B cell (primary cell): ENCODE measurements around the gene YTHDC1. TPM values are rescaled to one million over a fixed set of nuclear protein-coding genes. Genes with fewer than 3 reads are reported as not detected.
A peak's percentile ranks its signal among the peaks of the same experiment; 100 is the strongest.

ENCODE experiments used
- ATAC-seq: fragments of 200-7000 bp; cut with Tn5 transposase; one replicate; pipeline ENCODE4 v1.10.0; 2021; ENCODE audit warnings: low read depth, mild to moderate bottlenecking, moderate number of reproducible peaks, moderate library complexity
- CTCF ChIA-PET: fragments of 350-600 bp; sonication (Branson Sonifier 250); formaldehyde crosslinking; loops from one replicate; lab custom pipeline; 2021; ENCODE audit warnings: antibody characterized with exemption, inconsistent platforms; lab: Charles Lee
- POLR2A ChIA-PET: fragments of 350-600 bp; sonication (Branson Sonifier 250); formaldehyde crosslinking; loops from one replicate; lab custom pipeline; 2021; ENCODE audit warnings: antibody characterized with exemption; lab: Charles Lee
- DNase-seq: peaks from one replicate; pipeline ENCODE4 v3.0.0; 2013
- H2AFZ ChIP-seq: 2 replicates; pipeline ENCODE4 v1.6.1; 2012; ENCODE audit warnings: mild to moderate bottlenecking, low read depth, low read length; ENCODE audit not compliant: insufficient read depth, poor library complexity, severe bottlenecking
- H3K27ac ChIP-seq, 2 donors: 1 replicate in 1 of 2; 2 replicates in 1 of 2; pipeline ENCODE4 v1.5.1; 2012 to 2013; ENCODE audit warnings: low read length in 2 of 2, mild to moderate bottlenecking in 2 of 2, moderate library complexity in 1 of 2
- H3K27me3 ChIP-seq, 4 experiments: fragments of 200-600 bp in 1 of 4; sonication (generic) in 1 of 4; replicated peaks in 1 of 4; 1 replicate in 2 of 4; 2 replicates in 2 of 4; pipeline versions ENCODE4 v1.6.1 to v1.7.0; 2013 to 2016; ENCODE audit warnings: low read length in 3 of 4, mild to moderate bottlenecking in 2 of 4, mixed read lengths in 1 of 4, moderate library complexity in 1 of 4; ENCODE audit not compliant: insufficient read depth in 4 of 4, control insufficient read depth in 3 of 4; ENCODE audit errors: control extremely low read depth in 1 of 4
- H3K36me3 ChIP-seq, 2 experiments: replicated peaks in 1 of 2; 1 replicate in 1 of 2; 2 replicates in 1 of 2; pipeline versions ENCODE4 v1.6.1 to v1.7.1; 2013; ENCODE audit warnings: low read length in 1 of 2; ENCODE audit not compliant: insufficient read depth in 2 of 2, control insufficient read depth in 1 of 2; ENCODE audit errors: control extremely low read depth in 1 of 2, extremely low read depth in 1 of 2
- H3K4me1 ChIP-seq, 2 donors: fragments of 200-600 bp in 1 of 2; sonication (generic) in 1 of 2; 1 replicate in 1 of 2; 2 replicates in 1 of 2; pipeline versions ENCODE4 v1.5.1 to v1.6.1; 2013 to 2017; ENCODE audit warnings: low read length in 2 of 2; ENCODE audit not compliant: control insufficient read depth in 2 of 2, insufficient read depth in 2 of 2
- H3K4me2 ChIP-seq: replicated peaks from 2 replicates; pipeline ENCODE3; 2012; ENCODE audit warnings: mild to moderate bottlenecking, low read depth, low read length; ENCODE audit not compliant: poor library complexity, severe bottlenecking
- H3K4me3 ChIP-seq, 5 experiments: fragments of 200-600 bp in 1 of 5; sonication (generic) in 1 of 5; 1 replicate in 3 of 5; 2 replicates in 2 of 5; pipeline versions ENCODE4 v1.5.1 to v1.7.0; 2011 to 2016; ENCODE audit warnings: low read length in 4 of 5, mild to moderate bottlenecking in 4 of 5, low read depth in 2 of 5, control low read depth in 1 of 5, moderate library complexity in 1 of 5; ENCODE audit not compliant: insufficient read depth in 1 of 5; ENCODE audit errors: control extremely low read depth in 1 of 5, extremely low read depth in 1 of 5
- H3K79me2 ChIP-seq: fragments of 200-600 bp; sonication (generic); one replicate; pipeline ENCODE4 v1.6.0; 2016; ENCODE audit warnings: low read length; ENCODE audit not compliant: control insufficient read depth, insufficient read depth
- H3K9ac ChIP-seq: fragments of 200-600 bp; sonication (generic); 2 replicates; pipeline ENCODE4 v1.6.1; 2017; ENCODE audit warnings: mild to moderate bottlenecking, low read length, moderate library complexity
- H3K9me3 ChIP-seq, 3 donors: one replicate each; pipeline versions ENCODE4 v1.6.1 to v1.7.1; 2013; ENCODE audit warnings: low read length in 2 of 3; ENCODE audit not compliant: control insufficient read depth in 2 of 3, insufficient read depth in 1 of 3; ENCODE audit errors: control extremely low read depth in 1 of 3
- H4K20me1 ChIP-seq: 2 replicates; pipeline ENCODE4 v1.6.0; 2012; ENCODE audit warnings: mild to moderate bottlenecking, low read length; ENCODE audit not compliant: insufficient read depth, control insufficient read depth, poor library complexity, severe bottlenecking
- H3K27ac Mint-ChIP-seq: one replicate; pipeline ENCODE4 v1.8.0; 2021; ENCODE audit warnings: mixed read lengths
- H3K27me3 Mint-ChIP-seq: one replicate; pipeline ENCODE4 v1.8.0; 2021; ENCODE audit warnings: mixed read lengths
- H3K4me1 Mint-ChIP-seq: one replicate; pipeline ENCODE4 v1.8.0; 2021; ENCODE audit warnings: mixed read lengths
- H3K4me3 Mint-ChIP-seq: one replicate; pipeline ENCODE4 v1.8.0; 2021; ENCODE audit warnings: mixed read lengths
- H3K9me3 Mint-ChIP-seq: one replicate; pipeline ENCODE4 v1.8.0; 2022; ENCODE audit warnings: mixed read lengths; ENCODE audit not compliant: insufficient read depth
- CTCF ChIP-seq: fragments of 200-600 bp; IDR thresholded peaks from one replicate; pipeline ENCODE4 v1.8.0; 2022; ENCODE audit warnings: antibody characterized with exemption, mild to moderate bottlenecking
- EZH2 ChIP-seq: IDR thresholded peaks from 2 replicates; pipeline ENCODE4 v1.6.1; 2012; ENCODE audit warnings: borderline replicate concordance, low read depth, mild to moderate bottlenecking, moderate library complexity, low read length; ENCODE audit not compliant: insufficient read depth, poor library complexity, severe bottlenecking
- WGBS: methylation state at CpG from one replicate; pipeline ENCODE4 v1.1.5; 2013; ENCODE audit warnings: missing lambda C conversion rate; ENCODE audit not compliant: insufficient coverage; 5-methylcytosine and 5-hydroxymethylcytosine counted together
- intact Hi-C: fragments of 100-400 bp; cut with micrococcal nuclease; formaldehyde crosslinking; loops from one replicate; pipeline ENCODE4 v1.10.0; 2022
- polyA plus RNA-seq: library from polyadenylated mRNA; depleted of rRNA; stranded (reverse); fragments of >200 nt; gene quantifications from 2 replicates; pipeline ENCODE4 v1.2.3, GENCODE V29; 2012
- total RNA-seq, 2 donors: library from RNA; stranded (reverse); fragments of 120-200 nt in 1 of 2; gene quantifications; 1 replicate in 1 of 2; 2 replicates in 1 of 2; pipeline versions ENCODE4 v1.2.3 to v1.2.4, GENCODE V29; 2013 to 2022

Gene YTHDC1
- total and polyA plus RNA-seq, 2 donors (not counting 1 experiment from before 2014, with no cell fraction given): 26.9 to 179 TPM

GRCh38 chr4:68349279-68349648 is 626 bp downstream of the YTHDC1 start:
- Histone ChIP-seq H3K4me1 (peaks cover 33 to 34% of the 10 kb centered on the region in 2 donors), H3K27me3 (no peaks in the 10 kb centered on the region), H3K4me2 (peak overlapping the region; percentile 88), H4K20me1 (peaks cover 44% of the 10 kb centered on the region), H3K27ac (peak overlapping the region; percentile 91 to 94), H3K36me3 (no peaks in the 10 kb centered on the region), H3K9me3 (no peaks in the 10 kb centered on the region), H3K9ac (peak overlapping the region; percentile 100), H3K79me2 (peaks cover 55% of the 10 kb centered on the region), H2AFZ (peak overlapping the region; percentile 87), H3K4me3 (peak overlapping the region; percentile 76 to 99 (median 93))
- POLR2A ChIA-PET: interaction anchor here (0.7 kb wide), 1 partner anchor 8 kb away, joined by 3 read pairs; no protein-coding TSS in a partner anchor
- peak overlapping the region; percentile 98 for H3K4me3 Mint-ChIP-seq
- 0% methylated on average over 13 of the region's 14 CpGs for WGBS
- peaks cover 44% of the 10 kb centered on the region for H3K4me1 Mint-ChIP-seq
- peak overlapping the region; percentile 99 for H3K27ac Mint-ChIP-seq
- ATAC-seq (no peak), DNase-seq (no peak)
- TF ChIP-seq CTCF: no peak
- no peak for TF ChIP-seq EZH2
- CTCF ChIA-PET: interaction anchor here (0.5 to 0.9 kb wide), 3 partner anchors 27 to 77 kb away, joined by 3 to 4 read pairs (median 3); no protein-coding TSS in a partner anchor
- no peaks in the 10 kb centered on the region for H3K27me3 Mint-ChIP-seq
- intact Hi-C loops: loop anchor here (5.0 kb wide), 1 partner anchor 223 kb away; no protein-coding TSS in a partner anchor
- no peaks in the 10 kb centered on the region for H3K9me3 Mint-ChIP-seq

DNA sequence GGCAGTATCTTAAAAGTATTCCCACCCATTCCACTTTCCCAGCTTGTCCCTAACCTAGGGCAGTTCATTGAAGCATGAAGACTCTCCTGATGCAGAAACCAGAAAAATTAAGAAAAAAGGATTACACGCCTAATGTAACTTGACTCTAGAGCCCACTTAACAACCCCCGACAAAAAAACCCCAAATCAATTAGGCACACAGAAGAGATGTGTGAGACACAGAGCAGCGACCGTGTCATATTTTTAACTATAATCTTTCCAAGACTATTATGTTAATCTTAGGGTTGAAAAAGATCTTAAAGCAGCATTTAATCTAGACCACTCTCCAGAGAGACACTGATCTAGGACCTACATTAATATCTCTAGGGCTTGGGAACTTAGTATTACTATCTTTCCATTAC is 1.3 kb downstream of the YTHDC1 start:
- Mint-ChIP-seq H3K4me3 (peak overlapping the region; percentile 98), H3K27ac (peak overlapping the region; percentile 99), H3K4me1 (peaks cover 51% of the 10 kb centered on the region), H3K27me3 (no peaks in the 10 kb centered on the region), H3K9me3 (no peaks in the 10 kb centered on the region)
- Histone ChIP-seq H3K9me3 (no peaks in the 10 kb centered on the region), H3K27me3 (no peaks in the 10 kb centered on the region), H3K4me2 (peak overlapping the region; percentile 88), H3K27ac (peak overlapping the region; percentile 91 to 94), H4K20me1 (peaks cover 51% of the 10 kb centered on the region), H3K4me1 (peaks cover 38 to 39% of the 10 kb centered on the region in 2 donors), H3K79me2 (peaks cover 62% of the 10 kb centered on the region), H2AFZ (no peak overlapping the region), H3K36me3 (no peaks in the 10 kb centered on the region), H3K4me3 (peak overlapping the region; percentile 76 to 99 (median 93)), H3K9ac (peak overlapping the region; percentile 100)
- WGBS: 0% methylated on average over 1 of the region's 4 CpGs
- intact Hi-C loops: loop anchor here (5.0 kb wide), 1 partner anchor 224 kb away; no protein-coding TSS in a partner anchor
- CTCF ChIA-PET: interaction anchor here (0.9 kb wide), 1 partner anchor 77 kb away, joined by 4 read pairs; no protein-coding TSS in a partner anchor
- ATAC-seq: no peak
- DNase-seq: no peak
- no peak for TF ChIP-seq CTCF
- TF ChIP-seq EZH2: no peak
- POLR2A ChIA-PET: interaction anchor here (0.7 kb wide), 1 partner anchor 7 kb away, joined by 3 read pairs; no protein-coding TSS in a partner anchor
